ENCODE results near the gene TXLNB. TPM values are rescaled to one million over a fixed set of nuclear protein-coding genes. Genes with fewer than 3 reads are reported as not detected.
"Not testable (repeated sequence)": the region's sequence is repeated elsewhere in the genome, so short reads cannot be mapped to it uniquely, and the experiment has no call there.

TXLNB gene
- total and polyA plus RNA-seq, 4 donors = 0.15 to 0.23 (median 0.17) TPM; not detected in 1

DNA sequence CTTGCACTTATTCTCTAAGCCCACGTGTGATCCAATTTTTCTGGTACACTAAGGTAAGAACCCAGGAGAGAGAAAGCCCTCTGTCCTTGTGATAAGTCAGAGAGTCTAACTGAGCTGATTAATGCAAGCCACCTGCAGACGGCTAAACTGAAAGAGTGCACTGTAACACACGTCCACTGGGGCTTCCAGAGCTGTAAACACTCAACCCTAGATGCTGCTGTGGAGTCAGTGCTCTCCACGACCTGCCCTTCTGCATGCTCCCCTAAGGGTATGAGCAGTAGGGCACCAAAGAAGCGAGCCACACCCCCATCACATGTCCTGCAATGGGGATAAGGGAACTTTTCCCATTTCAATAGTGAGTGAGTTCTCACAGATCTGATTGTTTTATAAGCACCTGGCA, 55.7 kb downstream of the TXLNB start:
- 88% methylated on average over 5 of the region's 5 CpGs for WGBS
- H3K9me3 ChIP-seq (ENCODE audit: control insufficient read depth in 4 of 4, low read length in 3 of 4) = no peaks in the 10 kb centered on the region
- no peaks in the 10 kb centered on the region for H3K4me1 ChIP-seq (ENCODE audit: control insufficient read depth in 4 of 4, insufficient read depth in 4 of 4, low read length in 3 of 4)
- H3K4me3 ChIP-seq (ENCODE audit: low read depth in 1 of 3, low read length in 3 of 3) = no peak overlapping the region
- no peak overlapping the region for H3K27ac ChIP-seq (ENCODE audit: low read depth in 1 of 2, low read length in 2 of 2)
- H3K36me3 ChIP-seq (ENCODE audit: control insufficient read depth in 4 of 4, insufficient read depth in 3 of 4, low read depth in 1 of 4, low read length in 3 of 4) = no peaks in the 10 kb centered on the region
- TF ChIP-seq TAF1 (conservative IDR thresholded peaks at IDR 0.05) (no peak), FOXA1 (IDR thresholded peaks at IDR 0.05) (no peak), SP1 (IDR thresholded peaks at IDR 0.05) (no peak), YY1 (IDR thresholded peaks at IDR 0.05) (no peak), GABPA (IDR thresholded peaks at IDR 0.05 in 1 of 2, conservative IDR thresholded peaks at IDR 0.05 in 1 of 2) (no peak), RXRA (IDR thresholded peaks at IDR 0.05) (no peak), EGR1 (IDR thresholded peaks at IDR 0.05; ENCODE audit: low read depth in 2 of 2) (no peak)
- TF ChIP-seq, protein P1, sequence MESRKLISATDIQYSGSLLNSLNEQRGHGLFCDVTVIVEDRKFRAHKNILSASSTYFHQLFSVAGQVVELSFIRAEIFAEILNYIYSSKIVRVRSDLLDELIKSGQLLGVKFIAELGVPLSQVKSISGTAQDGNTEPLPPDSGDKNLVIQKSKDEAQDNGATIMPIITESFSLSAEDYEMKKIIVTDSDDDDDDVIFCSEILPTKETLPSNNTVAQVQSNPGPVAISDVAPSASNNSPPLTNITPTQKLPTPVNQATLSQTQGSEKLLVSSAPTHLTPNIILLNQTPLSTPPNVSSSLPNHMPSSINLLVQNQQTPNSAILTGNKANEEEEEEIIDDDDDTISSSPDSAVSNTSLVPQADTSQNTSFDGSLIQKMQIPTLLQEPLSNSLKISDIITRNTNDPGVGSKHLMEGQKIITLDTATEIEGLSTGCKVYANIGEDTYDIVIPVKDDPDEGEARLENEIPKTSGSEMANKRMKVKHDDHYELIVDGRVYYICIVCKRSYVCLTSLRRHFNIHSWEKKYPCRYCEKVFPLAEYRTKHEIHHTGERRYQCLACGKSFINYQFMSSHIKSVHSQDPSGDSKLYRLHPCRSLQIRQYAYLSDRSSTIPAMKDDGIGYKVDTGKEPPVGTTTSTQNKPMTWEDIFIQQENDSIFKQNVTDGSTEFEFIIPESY (IDR thresholded peaks at IDR 0.05) = no peak
- H3K9ac ChIP-seq (ENCODE audit: low read depth in 1 of 2, low read length in 2 of 2) = no peak overlapping the region
- DNase-seq (ENCODE audit: low spot score) = no peak
- H3K27me3 ChIP-seq (ENCODE audit: control insufficient read depth in 4 of 4, insufficient read depth in 4 of 4, low read length in 3 of 4) = no peaks in the 10 kb centered on the region

DNA sequence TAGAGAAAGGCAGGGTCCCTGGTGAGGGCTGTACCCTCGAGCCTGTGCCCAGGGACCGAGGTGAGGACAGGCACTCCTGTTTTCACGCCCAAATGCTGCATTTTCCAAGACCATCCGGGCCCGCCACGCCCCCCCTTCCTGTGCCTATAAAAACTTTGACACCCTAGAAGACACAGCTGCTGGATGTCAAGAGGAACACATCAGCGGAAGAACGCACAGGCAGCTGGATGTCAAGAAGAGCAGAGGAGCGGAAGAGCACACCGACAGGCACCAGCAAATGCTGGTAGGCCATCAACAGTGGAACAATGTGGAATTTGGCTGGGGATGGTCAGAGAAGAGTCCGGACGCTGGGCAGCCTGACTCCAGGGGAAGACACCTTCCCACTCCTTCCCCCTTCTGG, 56.1 kb downstream of the TXLNB start:
- no peak for DNase-seq (ENCODE audit: low spot score)
- no peaks in the 10 kb centered on the region for H3K36me3 ChIP-seq (ENCODE audit: control insufficient read depth in 4 of 4, insufficient read depth in 3 of 4, low read depth in 1 of 4, low read length in 3 of 4)
- TF ChIP-seq, protein P1 (IDR thresholded peaks at IDR 0.05) = no peak
- TF ChIP-seq RAD21 (IDR thresholded peaks at IDR 0.05) (no peak), HNF4A (conservative IDR thresholded peaks at IDR 0.05) (no peak), EGR1 (IDR thresholded peaks at IDR 0.05; ENCODE audit: low read depth in 2 of 2) (no peak), RXRA (IDR thresholded peaks at IDR 0.05) (no peak), JUND (IDR thresholded peaks at IDR 0.05) (no peak), TAF1 (conservative IDR thresholded peaks at IDR 0.05) (no peak), FOXA2 (IDR thresholded peaks at IDR 0.05) (no peak), YY1 (IDR thresholded peaks at IDR 0.05) (no peak), HNF4G (IDR thresholded peaks at IDR 0.05) (no peak), GABPA (IDR thresholded peaks at IDR 0.05 in 1 of 2, conservative IDR thresholded peaks at IDR 0.05 in 1 of 2) (no peak), NR2F2 (IDR thresholded peaks at IDR 0.05) (no peak), FOXA1 (IDR thresholded peaks at IDR 0.05) (no peak)
- TF ChIP-seq, protein P2, sequence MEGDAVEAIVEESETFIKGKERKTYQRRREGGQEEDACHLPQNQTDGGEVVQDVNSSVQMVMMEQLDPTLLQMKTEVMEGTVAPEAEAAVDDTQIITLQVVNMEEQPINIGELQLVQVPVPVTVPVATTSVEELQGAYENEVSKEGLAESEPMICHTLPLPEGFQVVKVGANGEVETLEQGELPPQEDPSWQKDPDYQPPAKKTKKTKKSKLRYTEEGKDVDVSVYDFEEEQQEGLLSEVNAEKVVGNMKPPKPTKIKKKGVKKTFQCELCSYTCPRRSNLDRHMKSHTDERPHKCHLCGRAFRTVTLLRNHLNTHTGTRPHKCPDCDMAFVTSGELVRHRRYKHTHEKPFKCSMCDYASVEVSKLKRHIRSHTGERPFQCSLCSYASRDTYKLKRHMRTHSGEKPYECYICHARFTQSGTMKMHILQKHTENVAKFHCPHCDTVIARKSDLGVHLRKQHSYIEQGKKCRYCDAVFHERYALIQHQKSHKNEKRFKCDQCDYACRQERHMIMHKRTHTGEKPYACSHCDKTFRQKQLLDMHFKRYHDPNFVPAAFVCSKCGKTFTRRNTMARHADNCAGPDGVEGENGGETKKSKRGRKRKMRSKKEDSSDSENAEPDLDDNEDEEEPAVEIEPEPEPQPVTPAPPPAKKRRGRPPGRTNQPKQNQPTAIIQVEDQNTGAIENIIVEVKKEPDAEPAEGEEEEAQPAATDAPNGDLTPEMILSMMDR (IDR thresholded peaks at IDR 0.05; ENCODE audit: low read depth, low read length, missing input control) = no peak
- TF ChIP-seq, protein P3, sequence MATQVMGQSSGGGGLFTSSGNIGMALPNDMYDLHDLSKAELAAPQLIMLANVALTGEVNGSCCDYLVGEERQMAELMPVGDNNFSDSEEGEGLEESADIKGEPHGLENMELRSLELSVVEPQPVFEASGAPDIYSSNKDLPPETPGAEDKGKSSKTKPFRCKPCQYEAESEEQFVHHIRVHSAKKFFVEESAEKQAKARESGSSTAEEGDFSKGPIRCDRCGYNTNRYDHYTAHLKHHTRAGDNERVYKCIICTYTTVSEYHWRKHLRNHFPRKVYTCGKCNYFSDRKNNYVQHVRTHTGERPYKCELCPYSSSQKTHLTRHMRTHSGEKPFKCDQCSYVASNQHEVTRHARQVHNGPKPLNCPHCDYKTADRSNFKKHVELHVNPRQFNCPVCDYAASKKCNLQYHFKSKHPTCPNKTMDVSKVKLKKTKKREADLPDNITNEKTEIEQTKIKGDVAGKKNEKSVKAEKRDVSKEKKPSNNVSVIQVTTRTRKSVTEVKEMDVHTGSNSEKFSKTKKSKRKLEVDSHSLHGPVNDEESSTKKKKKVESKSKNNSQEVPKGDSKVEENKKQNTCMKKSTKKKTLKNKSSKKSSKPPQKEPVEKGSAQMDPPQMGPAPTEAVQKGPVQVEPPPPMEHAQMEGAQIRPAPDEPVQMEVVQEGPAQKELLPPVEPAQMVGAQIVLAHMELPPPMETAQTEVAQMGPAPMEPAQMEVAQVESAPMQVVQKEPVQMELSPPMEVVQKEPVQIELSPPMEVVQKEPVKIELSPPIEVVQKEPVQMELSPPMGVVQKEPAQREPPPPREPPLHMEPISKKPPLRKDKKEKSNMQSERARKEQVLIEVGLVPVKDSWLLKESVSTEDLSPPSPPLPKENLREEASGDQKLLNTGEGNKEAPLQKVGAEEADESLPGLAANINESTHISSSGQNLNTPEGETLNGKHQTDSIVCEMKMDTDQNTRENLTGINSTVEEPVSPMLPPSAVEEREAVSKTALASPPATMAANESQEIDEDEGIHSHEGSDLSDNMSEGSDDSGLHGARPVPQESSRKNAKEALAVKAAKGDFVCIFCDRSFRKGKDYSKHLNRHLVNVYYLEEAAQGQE (IDR thresholded peaks at IDR 0.05) = no peak
- TF ChIP-seq, protein P4, sequence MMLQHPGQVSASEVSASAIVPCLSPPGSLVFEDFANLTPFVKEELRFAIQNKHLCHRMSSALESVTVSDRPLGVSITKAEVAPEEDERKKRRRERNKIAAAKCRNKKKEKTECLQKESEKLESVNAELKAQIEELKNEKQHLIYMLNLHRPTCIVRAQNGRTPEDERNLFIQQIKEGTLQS (IDR thresholded peaks at IDR 0.05) = no peak

DNA sequence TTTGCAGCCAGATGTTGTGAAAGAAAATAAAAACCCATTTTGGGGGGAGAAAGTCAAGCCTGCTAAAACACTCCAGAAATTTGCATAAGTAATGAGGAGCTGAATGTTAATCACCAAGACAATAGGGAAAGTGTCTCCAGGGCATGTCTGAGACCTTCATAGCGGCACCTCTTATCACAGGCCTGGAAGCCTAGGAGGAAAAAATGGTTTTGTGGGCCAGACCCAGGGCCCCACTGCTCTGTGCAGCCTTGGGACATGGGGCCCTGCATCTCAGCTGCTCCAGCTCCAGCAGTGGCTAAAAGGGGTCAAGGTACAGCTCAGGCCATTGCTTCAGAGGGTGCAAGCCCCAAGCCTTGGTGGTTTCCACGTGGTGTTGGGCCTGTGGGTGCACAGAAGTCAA, 57.6 kb downstream of the TXLNB start:
- 80% methylated on average over 2 of the region's 2 CpGs for WGBS
- H3K27ac ChIP-seq (ENCODE audit: low read depth in 1 of 2, low read length in 2 of 2); H3K27me3 ChIP-seq (ENCODE audit: control insufficient read depth in 4 of 4, insufficient read depth in 4 of 4, low read length in 3 of 4); H3K4me3 ChIP-seq (ENCODE audit: low read depth in 1 of 3, low read length in 3 of 3); DNase-seq (ENCODE audit: low spot score); H3K9me3 ChIP-seq (ENCODE audit: control insufficient read depth in 4 of 4, low read length in 3 of 4); H3K36me3 ChIP-seq (ENCODE audit: control insufficient read depth in 4 of 4, insufficient read depth in 3 of 4, low read depth in 1 of 4, low read length in 3 of 4); H3K9ac ChIP-seq (ENCODE audit: low read depth in 1 of 2, low read length in 2 of 2); H3K4me1 ChIP-seq (ENCODE audit: control insufficient read depth in 4 of 4, insufficient read depth in 4 of 4, low read length in 3 of 4): not testable (repeated sequence)

More for the DNA sequence above, 56.1 kb downstream of the TXLNB start:
- 95% methylated on average over 12 of the region's 12 CpGs for WGBS
- Histone ChIP-seq H3K9ac (ENCODE audit: low read depth in 1 of 2, low read length in 2 of 2) (no peak overlapping the region), H3K4me1 (ENCODE audit: control insufficient read depth in 4 of 4, insufficient read depth in 4 of 4, low read length in 3 of 4) (no peaks in the 10 kb centered on the region), H3K27ac (ENCODE audit: low read depth in 1 of 2, low read length in 2 of 2) (no peak overlapping the region), H3K4me3 (ENCODE audit: low read depth in 1 of 3, low read length in 3 of 3) (no peak overlapping the region), H3K27me3 (ENCODE audit: control insufficient read depth in 4 of 4, insufficient read depth in 4 of 4, low read length in 3 of 4) (no peaks in the 10 kb centered on the region), H3K9me3 (ENCODE audit: control insufficient read depth in 4 of 4, low read length in 3 of 4) (no peaks in the 10 kb centered on the region)

Data from liver (tissue), 9 donors.